WTC11 (cell line): ENCODE results near the gene RGS18. TPM values are rescaled to one million over a fixed set of nuclear protein-coding genes. Genes with fewer than 3 reads are reported as not detected.

ENCODE experiments used
- ATAC-seq: fragments of 200-7000 bp; cut with Tn5 transposase; 2 replicates; pipeline ENCODE4 v1.10.0; 2021; ENCODE audit warnings: mild to moderate bottlenecking, moderate library complexity
- CTCF ChIA-PET: fragments of 300-600 bp; sonication (Branson Sonifier 250); formaldehyde crosslinking; loops from one replicate; lab custom pipeline; 2021; ENCODE audit warnings: antibody characterized with exemption; lab: Charles Lee
- POLR2A ChIA-PET: fragments of 350-600 bp; sonication (Branson Sonifier 250); formaldehyde crosslinking; loops from one replicate; lab custom pipeline; 2021; ENCODE audit warnings: antibody characterized with exemption; lab: Charles Lee
- DNase-seq: peaks from one replicate; pipeline ENCODE4 v3.0.0; 2021; ENCODE audit warnings: low spot score
- H3K27ac Mint-ChIP-seq: 2 replicates; pipeline ENCODE4 v1.8.0; 2021; ENCODE audit warnings: mixed read lengths
- H3K27me3 Mint-ChIP-seq: 2 replicates; pipeline ENCODE4 v1.8.0; 2021; ENCODE audit warnings: low read depth, mild to moderate bottlenecking, moderate library complexity, mixed read lengths
- H3K36me3 Mint-ChIP-seq: 2 replicates; pipeline ENCODE4 v1.8.0; 2021; ENCODE audit warnings: mixed read lengths
- H3K4me1 Mint-ChIP-seq: 2 replicates; pipeline ENCODE4 v1.8.0; 2022; ENCODE audit warnings: mixed read lengths
- H3K4me3 Mint-ChIP-seq: 2 replicates; pipeline ENCODE4 v1.8.0; 2021; ENCODE audit warnings: mild to moderate bottlenecking, moderate library complexity, mixed read lengths
- H3K9me3 Mint-ChIP-seq: 2 replicates; pipeline ENCODE4 v1.8.0; 2021; ENCODE audit warnings: mixed read lengths
- AFF4 ChIP-seq: sonication (generic); formaldehyde crosslinking; IDR thresholded peaks from 2 replicates; pipeline ENCODE4 v1.8.1; 2023; ENCODE audit warnings: mild to moderate bottlenecking, missing genetic modification reagents, borderline replicate concordance
- E2F1 ChIP-seq: sonication (generic); formaldehyde crosslinking; IDR thresholded peaks from 2 replicates; pipeline ENCODE4 v1.8.0; 2022; ENCODE audit warnings: mild to moderate bottlenecking, missing genetic modification reagents
- ELF4 ChIP-seq: sonication (generic); formaldehyde crosslinking; IDR thresholded peaks from 2 replicates; pipeline ENCODE4 v1.8.1; 2022; ENCODE audit warnings: low read depth, mild to moderate bottlenecking, moderate library complexity, missing genetic modification reagents
- FOXP4 ChIP-seq: sonication (generic); formaldehyde crosslinking; IDR thresholded peaks from 2 replicates; pipeline ENCODE4 v1.8.0; 2022; ENCODE audit warnings: mild to moderate bottlenecking, missing genetic modification reagents
- GTF2I ChIP-seq: fragments of 250-450 bp; sonication (Bioruptor Pico); conservative IDR thresholded peaks from 2 replicates; pipeline ENCODE4 v1.4.0; 2021; ENCODE audit warnings: mild to moderate bottlenecking
- IRF2 ChIP-seq: sonication (generic); formaldehyde crosslinking; IDR thresholded peaks from 2 replicates; pipeline ENCODE4 v1.8.0; 2022; ENCODE audit warnings: low read depth, missing genetic modification reagents, borderline replicate concordance
- JAZF1 ChIP-seq: fragments of 250-450 bp; sonication (Bioruptor Pico); IDR thresholded peaks from 2 replicates; pipeline ENCODE4 v1.9.0; 2021; ENCODE audit warnings: moderate library complexity, mild to moderate bottlenecking, inconsistent platforms
- MAX ChIP-seq: sonication (generic); formaldehyde crosslinking; IDR thresholded peaks from 2 replicates; pipeline ENCODE4 v1.8.0; 2022; ENCODE audit warnings: mild to moderate bottlenecking, missing genetic modification reagents
- MLX ChIP-seq: sonication (generic); formaldehyde crosslinking; IDR thresholded peaks from 2 replicates; pipeline ENCODE4 v1.8.1; 2023; ENCODE audit warnings: mild to moderate bottlenecking, missing genetic modification reagents, moderate library complexity
- MYBL2 ChIP-seq: sonication (generic); formaldehyde crosslinking; IDR thresholded peaks from 2 replicates; pipeline ENCODE4 v1.8.1; 2023; ENCODE audit warnings: mild to moderate bottlenecking, moderate library complexity, missing genetic modification reagents
- NFE2L1 ChIP-seq: sonication (generic); formaldehyde crosslinking; IDR thresholded peaks from 2 replicates; pipeline ENCODE4 v1.8.1; 2023; ENCODE audit warnings: missing genetic modification reagents
- PRRX2 ChIP-seq: fragments of 250-450 bp; sonication (Bioruptor Pico); IDR thresholded peaks from 2 replicates; pipeline ENCODE4 v1.8.0; 2021; ENCODE audit warnings: mild to moderate bottlenecking
- RELA ChIP-seq: sonication (generic); formaldehyde crosslinking; IDR thresholded peaks from 2 replicates; pipeline ENCODE4 v1.8.1; 2022; ENCODE audit warnings: missing genetic modification reagents, mild to moderate bottlenecking, borderline replicate concordance
- SOX15 ChIP-seq: fragments of 250-450 bp; sonication (Bioruptor Pico); IDR thresholded peaks from 2 replicates; pipeline ENCODE4 v1.9.0; 2021; ENCODE audit warnings: mild to moderate bottlenecking
- SP1 ChIP-seq: sonication (generic); formaldehyde crosslinking; conservative IDR thresholded peaks from 2 replicates; pipeline ENCODE4 v1.8.1; 2022; ENCODE audit warnings: missing genetic modification reagents
- USF1 ChIP-seq: sonication (generic); formaldehyde crosslinking; IDR thresholded peaks from 2 replicates; pipeline ENCODE4 v1.8.0; 2022; ENCODE audit warnings: mild to moderate bottlenecking, missing genetic modification reagents
- ZBTB43 ChIP-seq: sonication (generic); formaldehyde crosslinking; IDR thresholded peaks from 2 replicates; pipeline ENCODE4 v1.8.1; 2023; ENCODE audit warnings: mild to moderate bottlenecking, missing genetic modification reagents
- ZNF138 ChIP-seq: sonication (generic); formaldehyde crosslinking; conservative IDR thresholded peaks from 2 replicates; pipeline ENCODE4 v1.8.1; 2022; ENCODE audit warnings: mild to moderate bottlenecking, moderate library complexity, missing genetic modification reagents
- ZNF512 ChIP-seq: sonication (generic); formaldehyde crosslinking; IDR thresholded peaks from 2 replicates; pipeline ENCODE4 v1.8.1; 2022; ENCODE audit warnings: missing genetic modification reagents, borderline replicate concordance
- total RNA-seq: library from RNA; stranded (reverse); gene quantifications from 3 replicates; pipeline ENCODE4 v1.2.3, GENCODE V29; 2021

The RGS18 gene
- total RNA-seq, 1 experiment from 2014 or later, result not detected

- TF ChIP-seq ELF4 (no peak), FOXP4 (no peak), SP1 (CRISPR knock-in tag) (no peak), AFF4 (no peak), JAZF1 (CRISPR knock-in tag) (no peak), NFE2L1 (CRISPR knock-in tag) (no peak), RELA (CRISPR knock-in tag) (no peak), ZNF138 (CRISPR knock-in tag) (no peak)
These were observed 66.1 kb downstream of the RGS18 start (continued) for GRCh38 chr1:192224396-192224795.

GRCh38 chr1:192224846-192225245 is 66.6 kb downstream of the RGS18 start:
- ChIA-PET POLR2A (no interaction called here), CTCF (no interaction called here)
- Mint-ChIP-seq H3K27me3 (no peaks in the 10 kb centered on the region), H3K27ac (no peak overlapping the region), H3K4me3 (no peak overlapping the region), H3K4me1 (peaks cover 9% of the 10 kb centered on the region), H3K9me3 (0 out of 2 replicates have a peak, but pooled peaks cover 5% of the 10 kb centered on the region), H3K36me3 (no peaks in the 10 kb centered on the region)
- ATAC-seq (no peak), DNase-seq (no peak)
- TF ChIP-seq GTF2I (no peak), FOXP4 (no peak), ZNF512 (CRISPR knock-in tag) (no peak), MAX (CRISPR knock-in tag) (no peak), MLX (CRISPR knock-in tag) (no peak), PRRX2 (CRISPR knock-in tag) (no peak), USF1 (CRISPR knock-in tag) (no peak), IRF2 (CRISPR knock-in tag) (no peak), SOX15 (CRISPR knock-in tag) (no peak), ZBTB43 (CRISPR knock-in tag) (no peak), E2F1 (CRISPR knock-in tag) (no peak), AFF4 (no peak), MYBL2 (CRISPR knock-in tag) (no peak)
